NCI-H2227 (cell line): Measurements from ENCODE around the gene GTF3C1.

Experiments used
- DNase-seq: peaks from one replicate; lab custom pipeline; 2025; ENCODE audit not compliant: unreplicated experiment; lab: John Stamatoyannopoulos, UW

The GTF3C1 gene

GRCh38 chr16:27430512-27430911 lies 119.2 kb downstream of the GTF3C1 start:
- DNase-seq = no peak

GRCh38 chr16:27429981-27430441 lies 119.7 kb downstream of the GTF3C1 start:
- no peak for DNase-seq

- no peak for DNase-seq
These were observed 120.3 kb downstream of the GTF3C1 start for GRCh38 chr16:27429330-27429871.

GRCh38 chr16:27428026-27428785 lies 121.5 kb downstream of the GTF3C1 start:
- DNase-seq = no peak

GRCh38 chr16:27427538-27427937 lies 122.2 kb downstream of the GTF3C1 start:
- no peak for DNase-seq

- DNase-seq = no peak
These were observed 123.0 kb downstream of the GTF3C1 start for GRCh38 chr16:27426423-27427408.

- no peak for DNase-seq
These were observed 123.8 kb downstream of the GTF3C1 start for GRCh38 chr16:27425961-27426360.

GRCh38 chr16:27424772-27425498 lies 124.8 kb downstream of the GTF3C1 start:
- DNase-seq = no peak

- no peak for DNase-seq
These were observed 127.6 kb downstream of the GTF3C1 start for GRCh38 chr16:27421961-27422740.

GRCh38 chr16:27417047-27417671 lies 132.6 kb downstream of the GTF3C1 start:
- DNase-seq = no peak

- DNase-seq = no peak
These were observed 134.8 kb downstream of the GTF3C1 start for GRCh38 chr16:27414788-27415431.

- no peak for DNase-seq
These were observed 135.8 kb downstream of the GTF3C1 start for GRCh38 chr16:27413956-27414355.

- DNase-seq = no peak
These were observed 139.0 kb downstream of the GTF3C1 start for GRCh38 chr16:27410761-27411160.
